ENCODE results near the gene TAS1R2. TPM values are rescaled to one million over a fixed set of nuclear protein-coding genes. Genes with fewer than 3 reads are reported as not detected.

Gene TAS1R2
- total and polyA plus RNA-seq, 2 of the 4 experiments (the other 2 are of a cell fraction) = not detected

GRCh38 chr1:18816808-18817207 is 42.7 kb downstream of the TAS1R2 start:
- no TSS peak for BruUV-seq (replicated peaks)

More at GRCh38 chr1:18816808-18817207, 42.7 kb downstream of the TAS1R2 start:
- no peaks in the 10 kb centered on the region for H4K20me1 ChIP-seq (ENCODE audit: insufficient read depth, low read length)
- no peak overlapping the region for H3K14ac ChIP-seq (replicated peaks; ENCODE audit: low read depth, low read length)
- H3K27ac ChIP-seq (ENCODE audit: insufficient read depth, low read length) = no peak overlapping the region
- H2AK5ac ChIP-seq (ENCODE audit: low read depth, low read length) = no peak overlapping the region
- no peak overlapping the region for H3K18ac ChIP-seq (ENCODE audit: low read depth, low read length)
- H3K23ac ChIP-seq (ENCODE audit: low read depth, low read length) = no peak overlapping the region
- ChIA-PET CTCF (interaction anchor here (2.6 kb wide), 1 partner anchor 220 kb away, joined by 9 read pairs; no protein-coding TSS in a partner anchor), POLR2A (ENCODE audit: unreplicated experiment) (no interaction called here)
- no peaks in the 10 kb centered on the region for H3K79me1 ChIP-seq (ENCODE audit: low read depth in 1 of 2, low read length in 2 of 2)
- H2AFZ ChIP-seq (replicated peaks; ENCODE audit: low read length, poor library complexity) = no peak overlapping the region
- DNase-seq = no peak
- H3K4ac ChIP-seq (ENCODE audit: low read depth, low read length) = no peak overlapping the region
- H2AK9ac ChIP-seq (replicated peaks; ENCODE audit: low read depth, low read length, poor library complexity) = no peak overlapping the region
- H4K91ac ChIP-seq (ENCODE audit: insufficient read depth, low read depth, low read length) = no peak overlapping the region
- in situ Hi-C loops (cut with MboI; ENCODE audit: low sequenced_read_pairs) (no loop called here), intact Hi-C loops (cut with micrococcal nuclease) (no loop called here), dilution Hi-C loops (cut with HindIII; ENCODE audit: low sequenced_read_pairs, unreplicated experiment) (no loop called here)
- no peak overlapping the region for H2BK120ac ChIP-seq (ENCODE audit: low read depth, low read length)
- H3K4me2 ChIP-seq (ENCODE audit: low read depth, low read length) = no peak overlapping the region
- no peak overlapping the region for H3K56ac ChIP-seq (ENCODE audit: extremely low read depth, insufficient read depth, low read length)
- H2BK15ac ChIP-seq (ENCODE audit: low read depth, low read length) = no peak overlapping the region
- no peak for ATAC-seq (ENCODE audit: low read depth)
- H2BK5ac ChIP-seq (ENCODE audit: low read depth, low read length, poor library complexity, severe bottlenecking) = no peak overlapping the region
- H3K9me1 ChIP-seq (ENCODE audit: insufficient read depth, low read length) = no peaks in the 10 kb centered on the region
- H3K9ac ChIP-seq (ENCODE audit: low read depth, low read length) = no peak overlapping the region
- H3K9me3 ChIP-seq (ENCODE audit: control insufficient read depth, insufficient read depth, low read length) = no peaks in the 10 kb centered on the region
- H4K8ac ChIP-seq (ENCODE audit: low read depth in 2 of 2, low read length in 2 of 2) = no peak overlapping the region
- peaks cover 21% of the 10 kb centered on the region; the same call in 1 of the 2 replicates for H3K27me3 ChIP-seq (ENCODE audit: control insufficient read depth, insufficient read depth, low read length)
- H3K36me3 ChIP-seq (ENCODE audit: control insufficient read depth, insufficient read depth, low read length) = no peaks in the 10 kb centered on the region
- H2BK20ac ChIP-seq (ENCODE audit: low read depth, low read length) = no peak overlapping the region
- H3K4me3 ChIP-seq (ENCODE audit: insufficient read depth, low read depth, low read length) = no peak overlapping the region
- TF ChIP-seq MXI1 (IDR thresholded peaks at IDR 0.05; ENCODE audit: borderline replicate concordance, low read depth, low read length) = no peak
- no peak for TF ChIP-seq SMC3 (IDR thresholded peaks at IDR 0.05; ENCODE audit: low read depth, low read length)
- no peak for TF ChIP-seq FOS (IDR thresholded peaks at IDR 0.05; ENCODE audit: low read depth, low read length)
- no peak for TF ChIP-seq CEBPB (IDR thresholded peaks at IDR 0.05; ENCODE audit: low read depth, low read length)
- TF ChIP-seq RAD21 (IDR thresholded peaks at IDR 0.05; ENCODE audit: low read length) = no peak
- TF ChIP-seq USF2 (IDR thresholded peaks at IDR 0.05; ENCODE audit: low read depth, low read length) = no peak
- no peak for TF ChIP-seq RCOR1 (IDR thresholded peaks at IDR 0.05; ENCODE audit: insufficient replicate concordance, low read length)
- no peak for TF ChIP-seq MAFK (IDR thresholded peaks at IDR 0.05; ENCODE audit: low read depth, low read length)
- TF ChIP-seq, protein P1, sequence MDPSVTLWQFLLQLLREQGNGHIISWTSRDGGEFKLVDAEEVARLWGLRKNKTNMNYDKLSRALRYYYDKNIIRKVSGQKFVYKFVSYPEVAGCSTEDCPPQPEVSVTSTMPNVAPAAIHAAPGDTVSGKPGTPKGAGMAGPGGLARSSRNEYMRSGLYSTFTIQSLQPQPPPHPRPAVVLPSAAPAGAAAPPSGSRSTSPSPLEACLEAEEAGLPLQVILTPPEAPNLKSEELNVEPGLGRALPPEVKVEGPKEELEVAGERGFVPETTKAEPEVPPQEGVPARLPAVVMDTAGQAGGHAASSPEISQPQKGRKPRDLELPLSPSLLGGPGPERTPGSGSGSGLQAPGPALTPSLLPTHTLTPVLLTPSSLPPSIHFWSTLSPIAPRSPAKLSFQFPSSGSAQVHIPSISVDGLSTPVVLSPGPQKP (IDR thresholded peaks at IDR 0.05; ENCODE audit: borderline replicate concordance, low read depth, low read length) = no peak
- TF ChIP-seq NFE2L2 (IDR thresholded peaks at IDR 0.05; ENCODE audit: low read depth, low read length) = no peak
- no peak for TF ChIP-seq POLR2A (IDR thresholded peaks at IDR 0.05; ENCODE audit: low read depth, low read length)
- TF ChIP-seq RFX5 (IDR thresholded peaks at IDR 0.05; ENCODE audit: low read depth, low read length) = no peak
- no peak for TF ChIP-seq CHD1 (IDR thresholded peaks at IDR 0.05; ENCODE audit: low read depth, low read length)
- TF ChIP-seq, protein P2, sequence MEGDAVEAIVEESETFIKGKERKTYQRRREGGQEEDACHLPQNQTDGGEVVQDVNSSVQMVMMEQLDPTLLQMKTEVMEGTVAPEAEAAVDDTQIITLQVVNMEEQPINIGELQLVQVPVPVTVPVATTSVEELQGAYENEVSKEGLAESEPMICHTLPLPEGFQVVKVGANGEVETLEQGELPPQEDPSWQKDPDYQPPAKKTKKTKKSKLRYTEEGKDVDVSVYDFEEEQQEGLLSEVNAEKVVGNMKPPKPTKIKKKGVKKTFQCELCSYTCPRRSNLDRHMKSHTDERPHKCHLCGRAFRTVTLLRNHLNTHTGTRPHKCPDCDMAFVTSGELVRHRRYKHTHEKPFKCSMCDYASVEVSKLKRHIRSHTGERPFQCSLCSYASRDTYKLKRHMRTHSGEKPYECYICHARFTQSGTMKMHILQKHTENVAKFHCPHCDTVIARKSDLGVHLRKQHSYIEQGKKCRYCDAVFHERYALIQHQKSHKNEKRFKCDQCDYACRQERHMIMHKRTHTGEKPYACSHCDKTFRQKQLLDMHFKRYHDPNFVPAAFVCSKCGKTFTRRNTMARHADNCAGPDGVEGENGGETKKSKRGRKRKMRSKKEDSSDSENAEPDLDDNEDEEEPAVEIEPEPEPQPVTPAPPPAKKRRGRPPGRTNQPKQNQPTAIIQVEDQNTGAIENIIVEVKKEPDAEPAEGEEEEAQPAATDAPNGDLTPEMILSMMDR (conservative IDR thresholded peaks at IDR 0.05; ENCODE audit: low read depth, low read length) = no peak
- TF ChIP-seq BHLHE40 (IDR thresholded peaks at IDR 0.05; ENCODE audit: low read depth, low read length) = no peak
- TF ChIP-seq MAZ (IDR thresholded peaks at IDR 0.05; ENCODE audit: borderline replicate concordance, low read depth, low read length) = no peak
- 0% methylated on average over 1 of the region's 2 CpGs; no CpG with 5 or more reads in 1 of the 2 experiments for WGBS, 2 experiments (ENCODE audit: extremely low coverage in 2 of 2, insufficient read length in 1 of 2)
- H3K4me1 ChIP-seq (ENCODE audit: control insufficient read depth, insufficient read depth, low read length) = no peaks in the 10 kb centered on the region
- no peak overlapping the region for H4K5ac ChIP-seq (ENCODE audit: low read depth, low read length)
